Upper lobe of left lung (tissue), 6 donors: ENCODE measurements around the gene DUOXA1. TPM values are rescaled to one million over a fixed set of nuclear protein-coding genes. Genes with fewer than 3 reads are reported as not detected.
"Not testable (repeated sequence)": the region's sequence is repeated elsewhere in the genome, so short reads cannot be mapped to it uniquely, and the experiment has no call there.

Source experiments
- ATAC-seq, 2 donors: fragments of 200-7000 bp; cut with Tn5 transposase; one replicate each; pipeline ENCODE4 v1.9.1; 2022; ENCODE audit warnings: mild to moderate bottlenecking in 2 of 2, moderate library complexity in 2 of 2; ENCODE audit not compliant: low FRiP score in 2 of 2
- DNase-seq, 2 donors: peaks; one replicate each; pipeline ENCODE4 v3.0.0-alpha.2; 2019 to 2020
- H3K27ac ChIP-seq, 4 donors: fragments of 200-600 bp; sonication (generic); one replicate each; pipeline ENCODE4 v1.5.1; 2016 to 2019
- H3K27me3 ChIP-seq, 4 donors: fragments of 200-600 bp; sonication (generic); one replicate each; pipeline ENCODE4 v1.5.1; 2017 to 2019
- H3K36me3 ChIP-seq, 4 donors: fragments of 200-600 bp; sonication (generic); one replicate each; pipeline ENCODE4 v1.5.1; 2016 to 2019
- H3K4me1 ChIP-seq, 4 donors: fragments of 200-600 bp; sonication (generic); one replicate each; pipeline ENCODE4 v1.5.1; 2018 to 2019
- H3K4me3 ChIP-seq, 4 donors: fragments of 200-600 bp; sonication (generic); one replicate each; pipeline ENCODE4 v1.5.1; 2017 to 2019; ENCODE audit warnings: mild to moderate bottlenecking in 2 of 4, moderate library complexity in 1 of 4
- H3K9me3 ChIP-seq, 4 donors: fragments of 200-600 bp; sonication (generic); one replicate each; pipeline ENCODE4 v1.5.1; 2018 to 2019
- EP300 ChIP-seq, 4 donors: sonication (generic); formaldehyde crosslinking; IDR thresholded peaks; one replicate each; pipeline ENCODE4 v1.5.1; 2017; ENCODE audit warnings: antibody characterized with exemption in 4 of 4, control low read depth in 2 of 4
- POLR2A ChIP-seq, 4 donors: fragments of 450-650 bp; IDR thresholded peaks; one replicate each; pipeline ENCODE4 v1.5.1; 2016 to 2017; ENCODE audit warnings: antibody characterized with exemption in 4 of 4, mild to moderate bottlenecking in 2 of 4
- POLR2AphosphoS5 ChIP-seq, 2 donors: sonication (generic); formaldehyde crosslinking; IDR thresholded peaks; one replicate each; pipeline ENCODE4 v1.5.1; 2017; ENCODE audit warnings: antibody characterized with exemption in 2 of 2
- WGBS, 2 donors: methylation state at CpG; one replicate each; pipeline ENCODE4 v1.1.5; 2017 to 2018; 5-methylcytosine and 5-hydroxymethylcytosine counted together
- total RNA-seq, 6 donors: library from RNA; depleted of rRNA in 4 of 6; stranded (reverse); fragments of >200 nt in 4 of 6; gene quantifications; one replicate each; pipeline versions ENCODE4 v1.1.0 to v1.2.1, GENCODE V29; 2016 to 2021
- TF ChIP-seq, protein P1 (sequence below), 6 experiments: fragments of 450-650 bp in 4 of 6; fragments of 200-600 bp in 2 of 6; sonication (generic) in 2 of 6; IDR thresholded peaks; one replicate each; pipeline ENCODE4 v1.5.1; 2016 to 2019; ENCODE audit warnings: antibody characterized with exemption in 6 of 6
- donor health status: DM: no; HTN: no; CAD: no; lungs with moderate emphysema.
- donor health status: DM: no; HTN: yes; CAD: no; lungs with severe emphysema.

DUOXA1 gene
- total RNA-seq, 6 donors from 2014 or later, result 84.2 to 530 (median 181) TPM

DNA sequence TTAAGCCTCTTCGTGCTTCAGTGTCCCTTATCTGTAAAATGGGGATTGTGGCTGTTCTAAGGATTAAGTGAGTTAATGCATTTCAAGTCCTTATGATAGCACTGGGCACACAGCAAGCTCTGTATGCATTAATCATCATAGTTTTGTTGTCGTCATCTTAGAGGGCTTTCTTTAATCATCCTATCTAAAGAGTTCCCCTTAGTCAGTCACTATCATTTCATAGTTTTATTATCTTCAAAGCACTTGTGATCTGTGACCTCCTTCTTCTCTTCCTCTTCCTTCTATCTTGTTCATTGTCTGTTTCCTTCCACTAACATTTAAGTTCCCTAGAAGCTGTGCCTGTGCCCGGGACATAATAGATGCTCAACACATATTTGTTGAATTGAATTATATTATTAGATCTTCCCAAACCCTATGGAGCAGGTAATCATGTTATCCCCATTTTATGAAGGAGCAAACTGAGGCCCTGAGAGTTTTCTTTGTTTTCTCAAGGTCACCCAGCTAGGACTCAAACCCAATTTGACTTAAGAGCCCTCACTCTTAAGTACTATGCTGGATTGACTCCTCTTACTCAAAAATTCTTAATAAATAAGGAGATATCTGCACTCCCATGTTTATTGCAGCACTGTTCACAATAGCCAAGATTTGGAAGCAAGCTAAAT lies 39.8 kb downstream of the DUOXA1 start:
- no peaks in the 10 kb centered on the region for H3K4me1 ChIP-seq
- H3K27me3 ChIP-seq, result no peaks in the 10 kb centered on the region
- no peak for TF ChIP-seq EP300 (IDR thresholded peaks at IDR 0.05)
- WGBS, 2 donors, result 46 to 51% methylated on average over 3 of the region's 3 CpGs
- no peaks in the 10 kb centered on the region for H3K9me3 ChIP-seq
- no peak overlapping the region for H3K27ac ChIP-seq
- DNase-seq, result no peak
- H3K4me3 ChIP-seq, result no peak overlapping the region
- ATAC-seq, result no peak
- no peaks in the 10 kb centered on the region for H3K36me3 ChIP-seq

DNA sequence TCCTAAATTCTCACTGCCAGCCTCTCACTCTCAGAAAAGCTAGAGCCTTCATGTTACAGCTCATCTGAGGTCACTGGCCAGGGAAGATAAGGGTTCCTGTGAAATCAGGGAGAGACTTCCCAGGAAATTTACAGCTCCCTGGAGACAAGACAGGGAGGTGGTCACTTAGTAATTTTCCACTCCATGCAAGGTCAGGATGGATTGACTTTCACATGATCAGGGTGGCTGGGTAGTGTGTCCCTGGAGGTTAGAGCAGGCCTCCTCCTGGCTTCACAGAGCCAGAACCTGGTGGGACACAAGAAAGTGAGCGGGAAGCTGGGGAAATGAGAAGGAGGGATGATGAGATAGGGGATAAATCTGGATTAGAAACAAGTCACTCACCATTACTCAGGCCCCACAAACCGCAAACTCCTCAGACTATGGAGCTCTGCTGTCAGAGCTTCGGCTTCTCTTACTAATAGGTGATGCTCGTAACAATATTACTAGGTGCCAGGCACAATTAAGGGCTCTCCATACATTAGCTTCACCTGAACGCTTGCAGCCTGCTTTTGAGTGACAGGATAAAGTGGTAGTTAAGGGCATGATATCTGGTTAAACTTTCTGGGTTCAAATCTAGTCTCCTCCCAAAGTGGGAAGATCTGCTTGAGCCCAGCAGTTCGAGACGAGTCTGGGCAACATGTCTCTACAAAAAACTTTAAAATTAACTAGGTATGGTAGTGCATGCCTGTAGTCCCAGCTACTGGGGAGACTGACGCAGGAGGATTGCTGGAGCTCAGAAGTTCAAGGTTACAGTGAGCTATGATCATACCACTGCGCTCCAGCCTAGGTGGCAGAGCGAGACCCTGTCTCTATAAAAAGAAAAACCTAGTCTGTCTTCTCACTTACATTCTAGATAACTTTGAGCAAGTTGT lies 40.6 kb downstream of the DUOXA1 start:
- no peak overlapping the region for H3K27ac ChIP-seq
- WGBS, 2 donors, result 81 to 85% methylated on average over 10 of the region's 10 CpGs
- no peaks in the 10 kb centered on the region for H3K9me3 ChIP-seq
- no peaks in the 10 kb centered on the region for H3K27me3 ChIP-seq
- TF ChIP-seq, protein P1, sequence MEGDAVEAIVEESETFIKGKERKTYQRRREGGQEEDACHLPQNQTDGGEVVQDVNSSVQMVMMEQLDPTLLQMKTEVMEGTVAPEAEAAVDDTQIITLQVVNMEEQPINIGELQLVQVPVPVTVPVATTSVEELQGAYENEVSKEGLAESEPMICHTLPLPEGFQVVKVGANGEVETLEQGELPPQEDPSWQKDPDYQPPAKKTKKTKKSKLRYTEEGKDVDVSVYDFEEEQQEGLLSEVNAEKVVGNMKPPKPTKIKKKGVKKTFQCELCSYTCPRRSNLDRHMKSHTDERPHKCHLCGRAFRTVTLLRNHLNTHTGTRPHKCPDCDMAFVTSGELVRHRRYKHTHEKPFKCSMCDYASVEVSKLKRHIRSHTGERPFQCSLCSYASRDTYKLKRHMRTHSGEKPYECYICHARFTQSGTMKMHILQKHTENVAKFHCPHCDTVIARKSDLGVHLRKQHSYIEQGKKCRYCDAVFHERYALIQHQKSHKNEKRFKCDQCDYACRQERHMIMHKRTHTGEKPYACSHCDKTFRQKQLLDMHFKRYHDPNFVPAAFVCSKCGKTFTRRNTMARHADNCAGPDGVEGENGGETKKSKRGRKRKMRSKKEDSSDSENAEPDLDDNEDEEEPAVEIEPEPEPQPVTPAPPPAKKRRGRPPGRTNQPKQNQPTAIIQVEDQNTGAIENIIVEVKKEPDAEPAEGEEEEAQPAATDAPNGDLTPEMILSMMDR (IDR thresholded peaks at IDR 0.05), result no peak
- no peak for TF ChIP-seq EP300 (IDR thresholded peaks at IDR 0.05)
- TF ChIP-seq POLR2A (IDR thresholded peaks at IDR 0.05), result no peak
- TF ChIP-seq POLR2AphosphoS5 (IDR thresholded peaks at IDR 0.05), result no peak
- H3K36me3 ChIP-seq, result no peaks in the 10 kb centered on the region
- H3K4me3 ChIP-seq, result no peak overlapping the region
- ATAC-seq, result peak in 1 of 2 donors; percentile 61
- no peaks in the 10 kb centered on the region for H3K4me1 ChIP-seq
- no peak for DNase-seq

DNA sequence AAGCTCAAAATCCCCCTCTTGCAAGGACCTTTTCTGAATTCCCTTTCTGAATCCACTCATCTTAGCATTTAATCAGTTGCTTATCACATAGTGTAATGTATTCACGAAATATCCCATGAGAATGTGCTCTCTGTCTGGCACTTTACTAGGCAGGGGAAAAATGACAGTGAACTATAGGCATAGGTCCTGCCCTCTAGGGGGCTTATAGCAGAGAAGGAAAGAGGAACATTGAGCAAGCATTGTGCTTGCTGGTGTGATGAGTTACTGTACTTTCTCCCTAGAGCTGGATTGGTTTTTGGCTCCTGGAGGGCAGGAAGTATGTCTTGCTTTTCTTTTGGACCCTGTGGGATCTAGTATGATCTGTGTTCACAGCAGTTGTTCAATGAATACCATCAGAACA lies 42.2 kb downstream of the DUOXA1 start:
- H3K9me3 ChIP-seq, result no peaks in the 10 kb centered on the region
- H3K4me3 ChIP-seq, result no peak overlapping the region
- no peak for DNase-seq
- H3K27me3 ChIP-seq, result no peaks in the 10 kb centered on the region
- WGBS, 2 donors, result 61 to 79% methylated on average over 1 of the region's 1 CpG
- no peak for TF ChIP-seq POLR2AphosphoS5 (IDR thresholded peaks at IDR 0.05)
- no peak for TF ChIP-seq EP300 (IDR thresholded peaks at IDR 0.05)
- TF ChIP-seq, protein P1 (IDR thresholded peaks at IDR 0.05), result no peak
- TF ChIP-seq POLR2A (IDR thresholded peaks at IDR 0.05), result no peak
- H3K27ac ChIP-seq, result no peak overlapping the region
- H3K4me1 ChIP-seq, result no peaks in the 10 kb centered on the region
- no peak for ATAC-seq
- no peaks in the 10 kb centered on the region for H3K36me3 ChIP-seq

DNA sequence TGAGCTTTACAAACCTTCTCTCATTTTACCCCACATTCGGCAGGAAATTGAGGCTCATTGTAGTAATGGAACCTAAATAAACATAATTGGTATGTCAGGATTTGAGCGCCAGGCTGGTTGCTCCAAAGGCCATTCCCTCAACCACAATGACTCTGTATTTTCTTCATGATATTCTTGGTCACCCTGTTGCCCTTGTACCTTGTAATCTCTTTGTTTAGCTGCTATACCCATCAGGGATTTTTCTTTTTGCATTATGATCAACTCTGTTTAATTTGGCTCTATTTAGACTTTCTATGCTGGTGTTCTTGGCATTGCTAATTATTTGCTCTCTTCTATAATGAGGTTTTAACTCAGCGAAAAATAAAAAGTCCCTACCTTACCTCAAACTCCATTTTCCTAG lies 45.5 kb downstream of the DUOXA1 start:
- Histone ChIP-seq H3K36me3 (no peaks in the 10 kb centered on the region), H3K4me1 (no peaks in the 10 kb centered on the region), H3K9me3 (no peaks in the 10 kb centered on the region), H3K27me3 (no peaks in the 10 kb centered on the region), H3K27ac (no peak overlapping the region), H3K4me3 (no peak overlapping the region)
- DNase-seq (no peak), ATAC-seq (no peak)
- TF ChIP-seq, protein P1 (IDR thresholded peaks at IDR 0.05), result no peak
- TF ChIP-seq POLR2AphosphoS5 (IDR thresholded peaks at IDR 0.05) (no peak), POLR2A (IDR thresholded peaks at IDR 0.05) (no peak), EP300 (IDR thresholded peaks at IDR 0.05) (no peak)
- 62 to 70% methylated on average over 3 of the region's 3 CpGs for WGBS, 2 donors

DNA sequence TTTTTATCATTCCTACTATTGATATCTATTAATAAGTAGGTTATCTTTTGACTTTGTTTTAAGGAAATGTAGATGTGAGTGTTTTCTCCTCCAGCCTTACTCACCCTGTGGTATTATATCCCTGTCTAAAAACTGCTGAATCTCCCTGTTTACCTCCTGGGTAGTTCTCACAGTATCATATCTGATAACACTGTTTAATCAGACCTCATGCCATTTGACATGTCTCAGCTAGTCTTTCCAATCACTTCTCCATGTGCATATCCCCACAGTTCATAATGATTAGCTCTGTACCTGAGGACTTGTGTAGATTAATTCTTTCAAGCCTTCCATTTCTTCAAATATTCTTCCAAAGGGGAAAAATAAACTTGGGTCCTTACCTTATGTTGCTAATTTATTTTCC lies 46.5 kb downstream of the DUOXA1 start:
- ATAC-seq (no peak), DNase-seq (no peak)
- H3K4me1 ChIP-seq, result no peaks in the 10 kb centered on the region
- no peaks in the 10 kb centered on the region for H3K9me3 ChIP-seq
- H3K27me3 ChIP-seq, result no peaks in the 10 kb centered on the region
- H3K4me3 ChIP-seq, result no peak overlapping the region
- H3K36me3 ChIP-seq, result no peaks in the 10 kb centered on the region
- no peak overlapping the region for H3K27ac ChIP-seq
- TF ChIP-seq, protein P1 (IDR thresholded peaks at IDR 0.05), result no peak
- TF ChIP-seq EP300 (IDR thresholded peaks at IDR 0.05) (no peak), POLR2A (IDR thresholded peaks at IDR 0.05) (no peak), POLR2AphosphoS5 (IDR thresholded peaks at IDR 0.05) (no peak)

DNA sequence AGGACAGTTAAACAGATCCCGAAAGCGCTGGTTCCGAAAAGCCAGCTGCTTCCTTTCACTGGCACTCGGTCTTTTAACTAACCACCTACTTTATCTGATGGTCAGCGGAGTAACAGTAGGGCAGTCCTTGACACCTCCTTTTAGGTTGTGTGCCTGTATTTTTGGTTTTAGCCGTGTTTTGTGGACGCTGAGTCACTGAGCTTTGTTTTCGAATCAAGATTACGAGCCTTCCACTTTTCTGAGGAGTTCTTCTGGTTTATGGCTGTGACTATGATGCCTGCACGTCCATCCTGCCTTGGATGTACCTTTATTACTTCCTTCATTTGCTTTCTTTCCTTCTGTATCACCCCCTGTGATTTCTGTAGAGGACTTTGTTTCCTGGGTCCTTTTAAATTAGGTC lies 47.3 kb downstream of the DUOXA1 start:
- WGBS, 2 donors, result 61 to 66% methylated on average over 5 to 10 of the region's 10 CpGs
- not testable (repeated sequence) for H3K4me1 ChIP-seq, H3K36me3 ChIP-seq, DNase-seq, ATAC-seq, H3K4me3 ChIP-seq, H3K27ac ChIP-seq, H3K9me3 ChIP-seq, H3K27me3 ChIP-seq

DNA sequence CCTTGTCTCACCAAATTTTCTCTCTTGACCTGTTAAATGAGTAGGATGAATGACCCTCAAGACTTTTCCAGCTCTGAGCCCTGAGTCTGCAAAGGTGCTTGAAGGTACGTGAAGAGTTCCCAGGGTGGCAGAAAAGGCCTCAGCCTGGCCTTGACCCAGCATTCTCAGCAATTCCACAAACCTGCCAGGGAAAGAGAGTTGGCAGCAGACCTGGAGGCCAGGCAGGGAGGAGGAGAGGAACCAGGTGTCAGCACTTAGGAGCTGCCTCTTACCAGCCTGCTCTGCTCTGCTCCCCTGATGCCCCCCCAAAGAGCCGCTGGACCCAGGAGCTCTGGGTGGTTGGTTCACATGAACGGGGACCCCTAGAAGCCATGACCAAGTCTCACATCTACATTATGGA lies 49.1 kb downstream of the DUOXA1 start:
- H3K4me1 ChIP-seq, H3K27me3 ChIP-seq, H3K36me3 ChIP-seq, DNase-seq, H3K4me3 ChIP-seq, H3K9me3 ChIP-seq, H3K27ac ChIP-seq: not testable (repeated sequence)
- peak in 1 of 2 donors; percentile 20 for ATAC-seq
- 62% methylated on average over 3 of the region's 3 CpGs; no CpG with 5 or more reads in 1 of the 2 donors for WGBS, 2 donors

DNA sequence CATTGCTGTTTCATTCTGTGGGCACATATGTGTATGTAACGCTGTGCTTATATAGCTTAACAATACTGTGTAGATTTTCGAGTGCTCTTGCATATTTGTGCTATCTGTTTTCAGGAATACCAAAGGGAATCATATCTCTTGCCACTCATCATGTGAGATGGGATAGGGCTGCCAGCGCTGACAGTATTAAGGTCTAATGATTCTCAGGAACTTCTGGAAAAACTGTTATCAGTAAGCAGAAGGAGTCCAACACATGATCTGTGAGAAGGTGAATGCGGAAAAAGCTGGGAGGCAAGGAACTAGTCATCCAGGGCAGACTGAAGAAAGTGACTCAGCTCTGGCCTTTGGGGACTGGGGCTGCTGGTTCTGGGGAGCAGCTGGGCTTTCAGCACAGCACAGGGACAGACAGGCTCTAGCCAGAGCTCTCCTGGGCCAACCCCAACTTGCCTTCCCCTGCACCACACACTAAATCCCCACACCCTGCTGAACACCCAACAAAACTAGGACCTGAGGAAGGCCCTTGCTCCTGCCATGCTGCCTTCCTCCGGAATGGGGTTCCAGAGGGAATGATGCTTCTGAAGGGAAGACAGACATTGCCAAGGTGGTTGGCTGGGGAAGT lies 49.9 kb downstream of the DUOXA1 start:
- WGBS, 2 donors, result 78 to 93% methylated on average over 4 to 5 of the region's 5 CpGs
- not testable (repeated sequence) for H3K27ac ChIP-seq

More for the DNA sequence above, 49.9 kb downstream of the DUOXA1 start:
- not testable (repeated sequence) for H3K27me3 ChIP-seq, H3K36me3 ChIP-seq, DNase-seq, H3K9me3 ChIP-seq, H3K4me1 ChIP-seq, H3K4me3 ChIP-seq
- ATAC-seq, result peak in 1 of 2 donors; percentile 83
